Liver (tissue), 9 donors: Measurements from ENCODE around the gene ARRDC3. TPM values are rescaled to one million over a fixed set of nuclear protein-coding genes. Genes with fewer than 3 reads are reported as not detected.

Experiments used
- DNase-seq: peaks from one replicate; pipeline ENCODE4 v3.0.0-alpha.2; 2017; ENCODE audit warnings: low spot score
- H3K27ac ChIP-seq, 2 donors: one replicate each; pipeline ENCODE4 v1.7.0; 2013; ENCODE audit warnings: inconsistent platforms in 2 of 2, low read length in 2 of 2, control low read depth in 1 of 2, low read depth in 1 of 2, mild to moderate bottlenecking in 1 of 2
- H3K27me3 ChIP-seq, 4 donors: one replicate each; pipeline versions ENCODE4 v1.6.1 to v1.7.0; 2013; ENCODE audit warnings: low read length in 3 of 4, inconsistent platforms in 1 of 4, mild to moderate bottlenecking in 1 of 4, moderate library complexity in 1 of 4; ENCODE audit not compliant: control insufficient read depth in 4 of 4, insufficient read depth in 4 of 4
- H3K36me3 ChIP-seq, 4 donors: one replicate each; pipeline versions ENCODE4 v1.6.1 to v1.7.0; 2013; ENCODE audit warnings: low read length in 3 of 4, mild to moderate bottlenecking in 3 of 4, low read depth in 1 of 4, moderate library complexity in 1 of 4; ENCODE audit not compliant: control insufficient read depth in 4 of 4, insufficient read depth in 3 of 4
- H3K4me1 ChIP-seq, 4 donors: one replicate each; pipeline versions ENCODE4 v1.6.1 to v1.7.0; 2013; ENCODE audit warnings: low read length in 3 of 4, mild to moderate bottlenecking in 3 of 4, moderate library complexity in 1 of 4; ENCODE audit not compliant: control insufficient read depth in 4 of 4, insufficient read depth in 4 of 4
- H3K4me3 ChIP-seq, 3 donors: one replicate each; pipeline versions ENCODE4 v1.6.1 to v1.7.0; 2013; ENCODE audit warnings: low read length in 3 of 3, control low read depth in 1 of 3, low read depth in 1 of 3, mild to moderate bottlenecking in 1 of 3
- H3K9ac ChIP-seq, 2 donors: one replicate each; pipeline ENCODE4 v1.7.0; 2013; ENCODE audit warnings: low read length in 2 of 2, mild to moderate bottlenecking in 2 of 2, moderate library complexity in 2 of 2, control low read depth in 1 of 2, low read depth in 1 of 2
- H3K9me3 ChIP-seq, 4 donors: one replicate each; pipeline versions ENCODE4 v1.6.1 to v1.7.0; 2013; ENCODE audit warnings: low read length in 3 of 4; ENCODE audit not compliant: control insufficient read depth in 4 of 4
- EGR1 ChIP-seq, 2 donors: IDR thresholded peaks; 2 replicates each; pipeline ENCODE4 v1.6.1; 2016 to 2018; ENCODE audit warnings: antibody characterized with exemption in 2 of 2, low read depth in 2 of 2
- FOXA1 ChIP-seq: IDR thresholded peaks from 2 replicates; pipeline ENCODE4 v1.6.1; 2016; ENCODE audit warnings: antibody characterized with exemption
- FOXA2 ChIP-seq: IDR thresholded peaks from 2 replicates; pipeline ENCODE4 v1.6.1; 2016; ENCODE audit warnings: antibody characterized with exemption
- GABPA ChIP-seq, 2 donors: IDR thresholded peaks in 1 of 2; conservative IDR thresholded peaks in 1 of 2; 2 replicates each; pipeline ENCODE4 v1.6.1; 2016; ENCODE audit warnings: antibody characterized with exemption in 2 of 2, mild to moderate bottlenecking in 1 of 2, moderate library complexity in 1 of 2
- HNF4A ChIP-seq, 2 donors: conservative IDR thresholded peaks; 2 replicates each; pipeline ENCODE4 v1.6.1; 2016; ENCODE audit warnings: antibody characterized with exemption in 2 of 2, mild to moderate bottlenecking in 2 of 2
- HNF4G ChIP-seq: IDR thresholded peaks from 2 replicates; pipeline ENCODE4 v1.6.1; 2016; ENCODE audit warnings: antibody characterized with exemption
- JUND ChIP-seq, 2 donors: IDR thresholded peaks; 2 replicates each; pipeline ENCODE4 v1.6.1; 2016; ENCODE audit warnings: antibody characterized with exemption in 2 of 2
- NR2F2 ChIP-seq: IDR thresholded peaks from 2 replicates; pipeline ENCODE4 v1.6.1; 2016; ENCODE audit warnings: antibody characterized with exemption
- RAD21 ChIP-seq, 2 donors: IDR thresholded peaks; 2 replicates each; pipeline ENCODE4 v1.6.1; 2016; ENCODE audit warnings: antibody characterized with exemption in 2 of 2, mild to moderate bottlenecking in 2 of 2
- REST ChIP-seq: IDR thresholded peaks from 2 replicates; pipeline ENCODE4 v1.6.1; 2016; ENCODE audit warnings: antibody characterized with exemption, mild to moderate bottlenecking
- RXRA ChIP-seq, 2 donors: IDR thresholded peaks; 2 replicates each; pipeline ENCODE4 v1.6.1; 2017 to 2018; ENCODE audit warnings: antibody characterized with exemption in 2 of 2, mild to moderate bottlenecking in 1 of 2
- SP1 ChIP-seq: IDR thresholded peaks from 2 replicates; pipeline ENCODE4 v1.6.1; 2018; ENCODE audit warnings: antibody characterized with exemption, mild to moderate bottlenecking
- YY1 ChIP-seq: IDR thresholded peaks from 2 replicates; pipeline ENCODE4 v1.6.1; 2016; ENCODE audit warnings: antibody characterized with exemption, mild to moderate bottlenecking
- ZBTB33 ChIP-seq: IDR thresholded peaks from 2 replicates; pipeline ENCODE4 v1.6.1; 2016; ENCODE audit warnings: antibody characterized with exemption
- WGBS: extraction: QIAGEN DNeasy Blood & Tissue Kit; methylation state at CpG from one replicate; pipeline ENCODE4 v1.1.7; 2013; 5-methylcytosine and 5-hydroxymethylcytosine counted together
- polyA plus RNA-seq, 2 donors: library from polyadenylated mRNA; stranded (reverse) in 1 of 2; unstranded in 1 of 2; fragments of 200-250 nt in 1 of 2; fragments of >200 nt in 1 of 2; fragmentation: Nextera tagmentation in 1 of 2; extraction: Ambion mirVana in 1 of 2; gene quantifications; one replicate each; pipeline versions ENCODE4 v1.2.1 to v1.2.3, GENCODE V29; 2013 to 2015
- total RNA-seq, 2 donors: library from RNA; depleted of rRNA; stranded (reverse); fragments of >200 nt; gene quantifications; one replicate each; pipeline ENCODE4 v1.2.3, GENCODE V29; 2014
- TF ChIP-seq, protein P1 (sequence below): IDR thresholded peaks from 2 replicates; pipeline ENCODE4 v1.6.1; 2016; ENCODE audit warnings: antibody characterized with exemption
- TF ChIP-seq, protein P2 (sequence below): IDR thresholded peaks from 2 replicates; pipeline ENCODE4 v1.6.1; 2016; ENCODE audit warnings: antibody characterized with exemption
- TF ChIP-seq, protein P3 (sequence below): fragments of 150-350 bp; IDR thresholded peaks from 2 replicates; pipeline ENCODE4 v1.5.1; 2017; ENCODE audit warnings: improper control_type of control experiment, low read depth, low read length; ENCODE audit not compliant: missing input control
- donor health status: healthy.
- donor health status: healthy.
- donor health status: healthy.
- donor health status: healthy.
- donor health status: healthy.

ARRDC3 gene
- total and polyA plus RNA-seq, 4 donors: 8.8 to 70.4 (median 34.0) TPM

GRCh38 chr5:91332267-91333045, 50.7 kb downstream of the ARRDC3 start:
- H3K4me3 ChIP-seq: no peak overlapping the region
- H3K27me3 ChIP-seq: no peaks in the 10 kb centered on the region
- no peaks in the 10 kb centered on the region for H3K4me1 ChIP-seq
- no peak for DNase-seq
- H3K36me3 ChIP-seq: no peaks in the 10 kb centered on the region
- H3K9me3 ChIP-seq: no peaks in the 10 kb centered on the region
- 69% methylated on average over 8 of the region's 8 CpGs for WGBS
- TF ChIP-seq, protein P1, sequence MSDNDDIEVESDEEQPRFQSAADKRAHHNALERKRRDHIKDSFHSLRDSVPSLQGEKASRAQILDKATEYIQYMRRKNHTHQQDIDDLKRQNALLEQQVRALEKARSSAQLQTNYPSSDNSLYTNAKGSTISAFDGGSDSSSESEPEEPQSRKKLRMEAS: no peak
- TF ChIP-seq REST: no peak
- TF ChIP-seq RXRA (IDR thresholded peaks at IDR 0.05): no peak
- TF ChIP-seq ZBTB33: no peak
- TF ChIP-seq YY1: no peak
- TF ChIP-seq GABPA (IDR thresholded peaks at IDR 0.05 in 1 of 2, conservative IDR thresholded peaks at IDR 0.05 in 1 of 2): no peak
- TF ChIP-seq JUND (IDR thresholded peaks at IDR 0.05): no peak
- TF ChIP-seq NR2F2: no peak
- TF ChIP-seq HNF4A (conservative IDR thresholded peaks at IDR 0.05): no peak
- no peak for TF ChIP-seq HNF4G
- no peak for TF ChIP-seq FOXA2
- TF ChIP-seq SP1: no peak
- TF ChIP-seq FOXA1: no peak
- TF ChIP-seq, protein P2, sequence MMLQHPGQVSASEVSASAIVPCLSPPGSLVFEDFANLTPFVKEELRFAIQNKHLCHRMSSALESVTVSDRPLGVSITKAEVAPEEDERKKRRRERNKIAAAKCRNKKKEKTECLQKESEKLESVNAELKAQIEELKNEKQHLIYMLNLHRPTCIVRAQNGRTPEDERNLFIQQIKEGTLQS: no peak
- TF ChIP-seq EGR1 (IDR thresholded peaks at IDR 0.05; ENCODE audit: low read depth in 2 of 2): no peak
- no peak for TF ChIP-seq RAD21 (IDR thresholded peaks at IDR 0.05)
- TF ChIP-seq, protein P3, sequence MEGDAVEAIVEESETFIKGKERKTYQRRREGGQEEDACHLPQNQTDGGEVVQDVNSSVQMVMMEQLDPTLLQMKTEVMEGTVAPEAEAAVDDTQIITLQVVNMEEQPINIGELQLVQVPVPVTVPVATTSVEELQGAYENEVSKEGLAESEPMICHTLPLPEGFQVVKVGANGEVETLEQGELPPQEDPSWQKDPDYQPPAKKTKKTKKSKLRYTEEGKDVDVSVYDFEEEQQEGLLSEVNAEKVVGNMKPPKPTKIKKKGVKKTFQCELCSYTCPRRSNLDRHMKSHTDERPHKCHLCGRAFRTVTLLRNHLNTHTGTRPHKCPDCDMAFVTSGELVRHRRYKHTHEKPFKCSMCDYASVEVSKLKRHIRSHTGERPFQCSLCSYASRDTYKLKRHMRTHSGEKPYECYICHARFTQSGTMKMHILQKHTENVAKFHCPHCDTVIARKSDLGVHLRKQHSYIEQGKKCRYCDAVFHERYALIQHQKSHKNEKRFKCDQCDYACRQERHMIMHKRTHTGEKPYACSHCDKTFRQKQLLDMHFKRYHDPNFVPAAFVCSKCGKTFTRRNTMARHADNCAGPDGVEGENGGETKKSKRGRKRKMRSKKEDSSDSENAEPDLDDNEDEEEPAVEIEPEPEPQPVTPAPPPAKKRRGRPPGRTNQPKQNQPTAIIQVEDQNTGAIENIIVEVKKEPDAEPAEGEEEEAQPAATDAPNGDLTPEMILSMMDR: no peak
- no peak overlapping the region for H3K9ac ChIP-seq
- H3K27ac ChIP-seq: no peak overlapping the region
